ENCODE measurements around the gene TULP3.

DNA sequence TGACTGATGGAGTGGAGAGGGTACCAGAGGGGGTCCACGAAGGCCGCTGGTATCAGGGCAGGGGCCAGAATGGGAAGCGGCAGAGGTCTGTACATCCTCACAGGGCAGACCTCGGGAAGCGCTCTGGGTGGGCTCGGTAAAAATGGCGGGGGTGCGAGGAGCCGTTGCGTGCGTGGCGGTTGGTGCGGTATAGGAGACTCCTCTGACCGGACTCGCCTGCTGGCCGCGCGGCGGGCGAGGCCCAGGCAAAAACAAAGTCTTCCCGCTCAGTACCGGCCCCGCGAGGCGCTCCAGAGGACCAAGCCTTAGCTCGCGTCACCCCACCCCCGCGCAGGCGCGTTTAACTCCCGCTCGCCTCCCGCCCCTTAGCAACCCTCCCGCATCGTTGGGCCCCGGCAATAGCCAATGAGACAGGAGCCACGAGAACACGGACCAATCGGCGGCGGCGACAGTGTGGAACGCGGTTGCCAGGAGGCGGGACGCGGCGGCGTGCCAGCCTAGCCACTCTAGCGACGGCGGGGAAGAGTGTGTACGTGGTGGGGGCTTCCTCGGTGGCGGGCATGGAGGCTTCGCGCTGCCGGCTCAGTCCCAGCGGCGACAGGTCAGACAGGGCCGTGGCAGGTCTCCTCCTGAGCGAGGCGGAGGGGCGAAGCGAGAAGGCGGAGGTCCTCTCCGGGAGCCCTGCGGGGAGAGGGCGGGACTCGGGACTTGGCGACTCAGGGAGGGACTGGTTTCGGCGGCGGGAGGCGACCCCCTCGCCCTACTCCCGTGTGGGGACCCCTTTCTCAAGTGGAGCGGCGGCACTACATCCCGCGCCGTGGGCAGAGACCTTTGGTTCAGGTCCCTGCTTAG lies at the start of gene TULP3:
- TF ChIP-seq CTCF (conservative IDR thresholded peaks at IDR 0.05) = no peak
- TF ChIP-seq EZH2 (IDR thresholded peaks at IDR 0.05; ENCODE audit: low read depth) = no peak

All from PC-9 (cell line).